HCT116 (cell line): ENCODE data around the gene USP24.

Experiments used
- CBX3 ChIP-seq: IDR thresholded peaks from 2 replicates; pipeline ENCODE4 v1.6.1; 2012; ENCODE audit warnings: low read depth
- CEBPB ChIP-seq: IDR thresholded peaks from 2 replicates; pipeline ENCODE4 v1.6.1; 2012; ENCODE audit warnings: low read depth
- EZH2 ChIP-seq: fragments of 200-600 bp; sonication (generic); IDR thresholded peaks from 2 replicates; pipeline ENCODE4 v1.6.1; 2017; ENCODE audit warnings: antibody characterized with exemption, mixed run types
- FOSL1 ChIP-seq: IDR thresholded peaks from 2 replicates; pipeline ENCODE4 v1.6.1; 2012; ENCODE audit warnings: low read depth
- JUND ChIP-seq: IDR thresholded peaks from 2 replicates; pipeline ENCODE4 v1.6.1; 2012
- POLR2A ChIP-seq: IDR thresholded peaks from 2 replicates; pipeline ENCODE4 v1.7.0; 2011; ENCODE audit warnings: borderline replicate concordance; ENCODE audit not compliant: insufficient read depth, insufficient read length; ENCODE audit errors: extremely low read depth
- POLR2AphosphoS5 ChIP-seq: IDR thresholded peaks from 2 replicates; pipeline ENCODE4 v1.6.1; 2011; ENCODE audit warnings: mild to moderate bottlenecking, low read depth, low read length, moderate library complexity
- RAD21 ChIP-seq: IDR thresholded peaks from 2 replicates; pipeline ENCODE4 v1.6.1; 2012; ENCODE audit warnings: low read depth, mild to moderate bottlenecking
- SP1 ChIP-seq: IDR thresholded peaks from 2 replicates; pipeline ENCODE4 v1.6.1; 2012; ENCODE audit warnings: low read depth
- ZBTB33 ChIP-seq: IDR thresholded peaks from 2 replicates; pipeline ENCODE4 v1.6.1; 2011; ENCODE audit warnings: mild to moderate bottlenecking, low read length, moderate library complexity; ENCODE audit not compliant: insufficient replicate concordance; ENCODE audit errors: extremely low read depth
- ZNF274 ChIP-seq: fragments of 200-500 bp; sonication (Bioruptor generic); IDR thresholded peaks from 2 replicates; pipeline ENCODE4 v1.6.1; 2014; ENCODE audit warnings: mild to moderate bottlenecking, low read depth, low read length, inconsistent platforms
- TF ChIP-seq, protein P1 (sequence below), 3 experiments: fragments of 200-600 bp in 1 of 3; sonication (generic) in 1 of 3; IDR thresholded peaks in 2 of 3; conservative IDR thresholded peaks in 1 of 3; 2 replicates each; pipeline ENCODE4 v1.5.1; 2012 to 2017; ENCODE audit warnings: low read depth in 2 of 3, low read length in 2 of 3, antibody characterized with exemption in 1 of 3, borderline replicate concordance in 1 of 3, control low read depth in 1 of 3, mild to moderate bottlenecking in 1 of 3, mixed read lengths in 1 of 3, mixed run types in 1 of 3, moderate library complexity in 1 of 3; ENCODE audit not compliant: insufficient read depth in 1 of 3

GRCh38 chr1:55239548-55239947 is 24.4 kb upstream of the USP24 start:
- no peak for TF ChIP-seq EZH2
- no peak for TF ChIP-seq JUND
- no peak for TF ChIP-seq FOSL1
- TF ChIP-seq, protein P1, sequence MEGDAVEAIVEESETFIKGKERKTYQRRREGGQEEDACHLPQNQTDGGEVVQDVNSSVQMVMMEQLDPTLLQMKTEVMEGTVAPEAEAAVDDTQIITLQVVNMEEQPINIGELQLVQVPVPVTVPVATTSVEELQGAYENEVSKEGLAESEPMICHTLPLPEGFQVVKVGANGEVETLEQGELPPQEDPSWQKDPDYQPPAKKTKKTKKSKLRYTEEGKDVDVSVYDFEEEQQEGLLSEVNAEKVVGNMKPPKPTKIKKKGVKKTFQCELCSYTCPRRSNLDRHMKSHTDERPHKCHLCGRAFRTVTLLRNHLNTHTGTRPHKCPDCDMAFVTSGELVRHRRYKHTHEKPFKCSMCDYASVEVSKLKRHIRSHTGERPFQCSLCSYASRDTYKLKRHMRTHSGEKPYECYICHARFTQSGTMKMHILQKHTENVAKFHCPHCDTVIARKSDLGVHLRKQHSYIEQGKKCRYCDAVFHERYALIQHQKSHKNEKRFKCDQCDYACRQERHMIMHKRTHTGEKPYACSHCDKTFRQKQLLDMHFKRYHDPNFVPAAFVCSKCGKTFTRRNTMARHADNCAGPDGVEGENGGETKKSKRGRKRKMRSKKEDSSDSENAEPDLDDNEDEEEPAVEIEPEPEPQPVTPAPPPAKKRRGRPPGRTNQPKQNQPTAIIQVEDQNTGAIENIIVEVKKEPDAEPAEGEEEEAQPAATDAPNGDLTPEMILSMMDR (IDR thresholded peaks at IDR 0.05 in 2 of 3, conservative IDR thresholded peaks at IDR 0.05 in 1 of 3; ENCODE audit: borderline replicate concordance in 1 of 3, insufficient read depth in 1 of 3, low read depth in 2 of 3, low read length in 2 of 3), result no peak
- no peak for TF ChIP-seq SP1
- no peak for TF ChIP-seq ZNF274
- TF ChIP-seq CBX3, result no peak
- no peak for TF ChIP-seq POLR2AphosphoS5
- TF ChIP-seq ZBTB33, result no peak
- no peak for TF ChIP-seq CEBPB
- TF ChIP-seq RAD21, result no peak
- TF ChIP-seq POLR2A, result no peak
